ENCODE results near the gene MUC3A.

The MUC3A gene

GRCh38 chr7:100963386-100963785 is 14.1 kb downstream of the MUC3A start:
- Histone ChIP-seq H3K4me2 (ENCODE audit: low read length) (no peak overlapping the region), H3K27ac (ENCODE audit: low read length) (no peak overlapping the region), H3K9me3 (ENCODE audit: insufficient read depth, low read length) (no peaks in the 10 kb centered on the region), H3K27me3 (ENCODE audit: low read depth, low read length) (peaks cover 29% of the 10 kb centered on the region), H3K36me3 (replicated peaks; ENCODE audit: low read depth, low read length) (no peaks in the 10 kb centered on the region), H2AFZ (ENCODE audit: low read depth, low read length) (no peak overlapping the region), H3K4me3 (ENCODE audit: low read length) (no peak overlapping the region), H3K9ac (ENCODE audit: low read length) (no peak overlapping the region), H3K4me1 (ENCODE audit: low read length) (no peaks in the 10 kb centered on the region), H4K20me1 (ENCODE audit: insufficient read depth, low read length) (no peaks in the 10 kb centered on the region), H3K79me2 (ENCODE audit: low read length) (no peaks in the 10 kb centered on the region)
- no peak for TF ChIP-seq EZH2phosphoT487 (IDR thresholded peaks at IDR 0.05; ENCODE audit: low read depth)
- TF ChIP-seq CTCF (IDR thresholded peaks at IDR 0.05; ENCODE audit: low read depth, low read length): no peak

GRCh38 chr7:100963874-100964273 is 14.5 kb downstream of the MUC3A start:
- Histone ChIP-seq H3K4me1 (ENCODE audit: low read length) (no peaks in the 10 kb centered on the region), H3K4me2 (ENCODE audit: low read length) (no peak overlapping the region), H4K20me1 (ENCODE audit: insufficient read depth, low read length) (no peaks in the 10 kb centered on the region), H3K36me3 (replicated peaks; ENCODE audit: low read depth, low read length) (no peaks in the 10 kb centered on the region), H3K79me2 (ENCODE audit: low read length) (no peaks in the 10 kb centered on the region), H2AFZ (ENCODE audit: low read depth, low read length) (no peak overlapping the region), H3K9me3 (ENCODE audit: insufficient read depth, low read length) (no peaks in the 10 kb centered on the region), H3K4me3 (ENCODE audit: low read length) (no peak overlapping the region), H3K27me3 (ENCODE audit: low read depth, low read length) (peaks cover 29% of the 10 kb centered on the region), H3K27ac (ENCODE audit: low read length) (no peak overlapping the region), H3K9ac (ENCODE audit: low read length) (no peak overlapping the region)
- no peak for TF ChIP-seq EZH2phosphoT487 (IDR thresholded peaks at IDR 0.05; ENCODE audit: low read depth)
- no peak for TF ChIP-seq CTCF (IDR thresholded peaks at IDR 0.05; ENCODE audit: low read depth, low read length)

DNA sequence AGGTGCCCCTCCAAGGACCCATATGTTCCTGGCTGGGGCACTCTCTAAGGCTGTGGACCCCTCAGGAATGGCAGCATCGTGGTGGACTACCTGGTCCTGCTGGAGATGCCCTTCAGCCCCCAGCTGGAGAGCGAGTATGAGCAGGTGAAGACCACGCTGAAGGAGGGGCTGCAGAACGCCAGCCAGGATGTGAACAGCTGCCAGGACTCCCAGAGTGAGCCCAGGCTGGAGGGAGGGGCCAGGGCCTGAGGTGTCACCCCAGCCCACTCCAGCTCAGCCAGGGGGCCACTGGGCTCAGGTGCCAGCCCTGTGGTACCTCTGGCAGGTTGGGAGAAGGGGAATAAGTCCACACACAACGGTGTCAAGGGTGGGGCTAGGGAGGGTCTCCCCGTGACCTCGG is 15.3 kb downstream of the MUC3A start:
- no peak overlapping the region for H3K9ac ChIP-seq (ENCODE audit: low read length)
- TF ChIP-seq EZH2phosphoT487 (IDR thresholded peaks at IDR 0.05; ENCODE audit: low read depth) (no peak), CTCF (IDR thresholded peaks at IDR 0.05; ENCODE audit: low read depth, low read length) (no peak)
- no peaks in the 10 kb centered on the region for H3K4me1 ChIP-seq (ENCODE audit: low read length)
- H3K79me2 ChIP-seq (ENCODE audit: low read length): no peaks in the 10 kb centered on the region
- no peak overlapping the region for H3K4me2 ChIP-seq (ENCODE audit: low read length)
- peaks cover 24% of the 10 kb centered on the region for H3K27me3 ChIP-seq (ENCODE audit: low read depth, low read length)
- H3K36me3 ChIP-seq (replicated peaks; ENCODE audit: low read depth, low read length): no peaks in the 10 kb centered on the region
- no peaks in the 10 kb centered on the region for H4K20me1 ChIP-seq (ENCODE audit: insufficient read depth, low read length)
- H3K27ac ChIP-seq (ENCODE audit: low read length): no peak overlapping the region
- H2AFZ ChIP-seq (ENCODE audit: low read depth, low read length): no peak overlapping the region
- no peak overlapping the region for H3K4me3 ChIP-seq (ENCODE audit: low read length)
- H3K9me3 ChIP-seq (ENCODE audit: insufficient read depth, low read length): no peaks in the 10 kb centered on the region

- Histone ChIP-seq H3K79me2 (ENCODE audit: low read length) (no peaks in the 10 kb centered on the region), H3K36me3 (replicated peaks; ENCODE audit: low read depth, low read length) (no peaks in the 10 kb centered on the region), H3K9ac (ENCODE audit: low read length) (no peak overlapping the region), H4K20me1 (ENCODE audit: insufficient read depth, low read length) (no peaks in the 10 kb centered on the region), H3K27ac (ENCODE audit: low read length) (no peak overlapping the region), H3K9me3 (ENCODE audit: insufficient read depth, low read length) (no peaks in the 10 kb centered on the region), H3K4me1 (ENCODE audit: low read length) (no peaks in the 10 kb centered on the region), H3K4me3 (ENCODE audit: low read length) (no peak overlapping the region), H3K27me3 (ENCODE audit: low read depth, low read length) (peaks cover 21% of the 10 kb centered on the region), H2AFZ (ENCODE audit: low read depth, low read length) (no peak overlapping the region), H3K4me2 (ENCODE audit: low read length) (no peak overlapping the region)
- TF ChIP-seq CTCF (IDR thresholded peaks at IDR 0.05; ENCODE audit: low read depth, low read length) (no peak), EZH2phosphoT487 (IDR thresholded peaks at IDR 0.05; ENCODE audit: low read depth) (no peak)
Measured at GRCh38 chr7:100965045-100965722, 15.8 kb downstream of the MUC3A start.
